ENCODE measurements around the gene DNM1.

Gene DNM1

GRCh38 chr9:128266868-128267590 lies 63.9 kb downstream of the DNM1 start:
- no peak for TF ChIP-seq EGR1 (IDR thresholded peaks at IDR 0.05)

- TF ChIP-seq ZBTB7A (IDR thresholded peaks at IDR 0.05; ENCODE audit: low read depth): no peak
- TF ChIP-seq RAD21 (IDR thresholded peaks at IDR 0.05; ENCODE audit: low read depth): no peak
- no peak for TF ChIP-seq TEAD4 (IDR thresholded peaks at IDR 0.05)
- no peak for TF ChIP-seq YY1 (IDR thresholded peaks at IDR 0.05; ENCODE audit: low read depth)
- TF ChIP-seq NFIC (IDR thresholded peaks at IDR 0.05): no peak
- TF ChIP-seq CREB1 (IDR thresholded peaks at IDR 0.05; ENCODE audit: low read depth): no peak
- TF ChIP-seq, protein P1, sequence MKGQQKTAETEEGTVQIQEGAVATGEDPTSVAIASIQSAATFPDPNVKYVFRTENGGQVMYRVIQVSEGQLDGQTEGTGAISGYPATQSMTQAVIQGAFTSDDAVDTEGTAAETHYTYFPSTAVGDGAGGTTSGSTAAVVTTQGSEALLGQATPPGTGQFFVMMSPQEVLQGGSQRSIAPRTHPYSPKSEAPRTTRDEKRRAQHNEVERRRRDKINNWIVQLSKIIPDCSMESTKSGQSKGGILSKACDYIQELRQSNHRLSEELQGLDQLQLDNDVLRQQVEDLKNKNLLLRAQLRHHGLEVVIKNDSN (IDR thresholded peaks at IDR 0.05): no peak
- TF ChIP-seq TCF12 (IDR thresholded peaks at IDR 0.05; ENCODE audit: low read depth): no peak
- TF ChIP-seq EP300 (IDR thresholded peaks at IDR 0.05; ENCODE audit: borderline replicate concordance): no peak
- no peak for TF ChIP-seq CEBPB (IDR thresholded peaks at IDR 0.05)
- no peak for TF ChIP-seq TAF1 (IDR thresholded peaks at IDR 0.05; ENCODE audit: low read depth)
These were observed 67.9 kb downstream of the DNM1 start for GRCh38 chr9:128271112-128271511.

GRCh38 chr9:128271512-128271911 lies 68.3 kb downstream of the DNM1 start:
- TF ChIP-seq, protein P1 (IDR thresholded peaks at IDR 0.05): no peak
- no peak for TF ChIP-seq NFIC (IDR thresholded peaks at IDR 0.05)
- TF ChIP-seq RAD21 (IDR thresholded peaks at IDR 0.05; ENCODE audit: low read depth): no peak
- no peak for TF ChIP-seq TCF12 (IDR thresholded peaks at IDR 0.05; ENCODE audit: low read depth)
- no peak for TF ChIP-seq CEBPB (IDR thresholded peaks at IDR 0.05)
- TF ChIP-seq, protein P2, sequence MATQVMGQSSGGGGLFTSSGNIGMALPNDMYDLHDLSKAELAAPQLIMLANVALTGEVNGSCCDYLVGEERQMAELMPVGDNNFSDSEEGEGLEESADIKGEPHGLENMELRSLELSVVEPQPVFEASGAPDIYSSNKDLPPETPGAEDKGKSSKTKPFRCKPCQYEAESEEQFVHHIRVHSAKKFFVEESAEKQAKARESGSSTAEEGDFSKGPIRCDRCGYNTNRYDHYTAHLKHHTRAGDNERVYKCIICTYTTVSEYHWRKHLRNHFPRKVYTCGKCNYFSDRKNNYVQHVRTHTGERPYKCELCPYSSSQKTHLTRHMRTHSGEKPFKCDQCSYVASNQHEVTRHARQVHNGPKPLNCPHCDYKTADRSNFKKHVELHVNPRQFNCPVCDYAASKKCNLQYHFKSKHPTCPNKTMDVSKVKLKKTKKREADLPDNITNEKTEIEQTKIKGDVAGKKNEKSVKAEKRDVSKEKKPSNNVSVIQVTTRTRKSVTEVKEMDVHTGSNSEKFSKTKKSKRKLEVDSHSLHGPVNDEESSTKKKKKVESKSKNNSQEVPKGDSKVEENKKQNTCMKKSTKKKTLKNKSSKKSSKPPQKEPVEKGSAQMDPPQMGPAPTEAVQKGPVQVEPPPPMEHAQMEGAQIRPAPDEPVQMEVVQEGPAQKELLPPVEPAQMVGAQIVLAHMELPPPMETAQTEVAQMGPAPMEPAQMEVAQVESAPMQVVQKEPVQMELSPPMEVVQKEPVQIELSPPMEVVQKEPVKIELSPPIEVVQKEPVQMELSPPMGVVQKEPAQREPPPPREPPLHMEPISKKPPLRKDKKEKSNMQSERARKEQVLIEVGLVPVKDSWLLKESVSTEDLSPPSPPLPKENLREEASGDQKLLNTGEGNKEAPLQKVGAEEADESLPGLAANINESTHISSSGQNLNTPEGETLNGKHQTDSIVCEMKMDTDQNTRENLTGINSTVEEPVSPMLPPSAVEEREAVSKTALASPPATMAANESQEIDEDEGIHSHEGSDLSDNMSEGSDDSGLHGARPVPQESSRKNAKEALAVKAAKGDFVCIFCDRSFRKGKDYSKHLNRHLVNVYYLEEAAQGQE (IDR thresholded peaks at IDR 0.05; ENCODE audit: low read depth): no peak
- no peak for TF ChIP-seq EP300 (IDR thresholded peaks at IDR 0.05; ENCODE audit: borderline replicate concordance)
- no peak for TF ChIP-seq CREB1 (IDR thresholded peaks at IDR 0.05; ENCODE audit: low read depth)
- no peak for TF ChIP-seq EGR1 (IDR thresholded peaks at IDR 0.05)
- TF ChIP-seq FOXM1 (IDR thresholded peaks at IDR 0.05; ENCODE audit: borderline replicate concordance, low read depth): no peak
- TF ChIP-seq TEAD4 (IDR thresholded peaks at IDR 0.05): no peak
- TF ChIP-seq TAF1 (IDR thresholded peaks at IDR 0.05; ENCODE audit: low read depth): no peak
- no peak for TF ChIP-seq YY1 (IDR thresholded peaks at IDR 0.05; ENCODE audit: low read depth)
- TF ChIP-seq, protein P3, sequence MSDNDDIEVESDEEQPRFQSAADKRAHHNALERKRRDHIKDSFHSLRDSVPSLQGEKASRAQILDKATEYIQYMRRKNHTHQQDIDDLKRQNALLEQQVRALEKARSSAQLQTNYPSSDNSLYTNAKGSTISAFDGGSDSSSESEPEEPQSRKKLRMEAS (IDR thresholded peaks at IDR 0.05): no peak
- TF ChIP-seq ZBTB7A (IDR thresholded peaks at IDR 0.05; ENCODE audit: low read depth): no peak

DNA sequence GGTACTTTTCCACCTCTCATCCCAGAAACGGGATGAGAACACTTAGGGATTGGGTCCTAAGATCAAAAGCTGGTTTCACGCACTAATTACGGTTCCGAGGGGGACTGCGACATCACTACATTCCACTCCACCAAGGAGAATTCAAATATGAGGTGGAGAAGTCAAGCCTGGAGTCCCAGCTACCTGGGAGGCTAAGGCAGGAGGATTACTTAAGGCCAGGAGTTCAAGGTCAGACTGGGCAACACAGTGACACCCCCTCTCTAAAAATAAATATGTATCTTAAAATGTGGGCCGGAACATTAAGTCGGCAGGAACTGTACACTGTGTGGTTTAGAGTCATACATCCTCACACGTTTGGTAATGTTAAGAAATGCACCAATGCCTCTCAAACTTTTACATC lies 71.1 kb downstream of the DNM1 start:
- TF ChIP-seq, protein P2 (IDR thresholded peaks at IDR 0.05; ENCODE audit: low read depth): no peak
- TF ChIP-seq ZBTB7A (IDR thresholded peaks at IDR 0.05; ENCODE audit: low read depth) (no peak), NFIC (IDR thresholded peaks at IDR 0.05) (no peak), EP300 (IDR thresholded peaks at IDR 0.05; ENCODE audit: borderline replicate concordance) (no peak), TAF1 (IDR thresholded peaks at IDR 0.05; ENCODE audit: low read depth) (no peak), FOXM1 (IDR thresholded peaks at IDR 0.05; ENCODE audit: borderline replicate concordance, low read depth) (no peak), RAD21 (IDR thresholded peaks at IDR 0.05; ENCODE audit: low read depth) (no peak), TEAD4 (IDR thresholded peaks at IDR 0.05) (no peak), EGR1 (IDR thresholded peaks at IDR 0.05) (no peak), TCF12 (IDR thresholded peaks at IDR 0.05; ENCODE audit: low read depth) (no peak), CREB1 (IDR thresholded peaks at IDR 0.05; ENCODE audit: low read depth) (no peak)
- TF ChIP-seq, protein P1 (IDR thresholded peaks at IDR 0.05): no peak
- TF ChIP-seq, protein P3 (IDR thresholded peaks at IDR 0.05): no peak

- no peak for TF ChIP-seq RAD21 (IDR thresholded peaks at IDR 0.05; ENCODE audit: low read depth)
- TF ChIP-seq TAF1 (IDR thresholded peaks at IDR 0.05; ENCODE audit: low read depth): peak; percentile 5; the same call in 1 of the 2 replicates
- TF ChIP-seq ZBTB7A (IDR thresholded peaks at IDR 0.05; ENCODE audit: low read depth): 0 out of 2 replicates have a peak, but pooled peaks have one; percentile 68
- TF ChIP-seq NFIC (IDR thresholded peaks at IDR 0.05): 0 out of 2 replicates have a peak, but pooled peaks have one; percentile 2
- no peak for TF ChIP-seq FOXM1 (IDR thresholded peaks at IDR 0.05; ENCODE audit: borderline replicate concordance, low read depth)
- peak; percentile 9; the same call in 1 of the 2 replicates for TF ChIP-seq EGR1 (IDR thresholded peaks at IDR 0.05)
- TF ChIP-seq, protein P3 (IDR thresholded peaks at IDR 0.05): 0 out of 2 replicates have a peak, but pooled peaks have one; percentile 8
These were observed 72.2 kb downstream of the DNM1 start, which contains the start of gene GOLGA2 for GRCh38 chr9:128275198-128276007. TSS of gene GOLGA2 (minus strand) at chr9:128276007. CDS start at chr9:128275976, 31 bp downstream.
